OCI-LY7 (cell line): Measurements from ENCODE around the gene FOXE3. TPM values are rescaled to one million over a fixed set of nuclear protein-coding genes. Genes with fewer than 3 reads are reported as not detected.

Source experiments
- Bru-seq: library from RNA; stranded (reverse); fragments of 400-500 nt; gene quantifications from one replicate; lab custom pipeline; 2021; lab: Mats Ljungman, UMichigan
- BruChase-seq, 2 experiments: library from RNA; stranded (reverse); fragments of 400-500 nt; gene quantifications; one replicate each; lab custom pipeline; 2021; lab: Mats Ljungman, UMichigan
- BruUV-seq: library from RNA; stranded (reverse); fragments of 400-500 nt; replicated peaks from 2 replicates; lab custom pipeline; 2021; lab: Mats Ljungman, UMichigan
- CTCF ChIA-PET: fragments of 300-600 bp; sonication (Branson Sonifier 250); formaldehyde crosslinking; loops from one replicate; lab custom pipeline; 2022; ENCODE audit warnings: antibody characterized with exemption; ENCODE audit not compliant: unreplicated experiment; lab: Charles Lee
- POLR2A ChIA-PET: fragments of 300-600 bp; sonication (Branson Sonifier 250); formaldehyde crosslinking; loops from one replicate; lab custom pipeline; 2022; ENCODE audit warnings: antibody characterized with exemption; lab: Charles Lee
- DNase-seq: peaks from one replicate; pipeline ENCODE4 v3.0.0-alpha.2; 2015; ENCODE audit warnings: low spot score
- H2AFZ ChIP-seq: fragments of 200-600 bp; sonication (generic), shearing (Covaris generic); 2 replicates; pipeline ENCODE4 v1.6.1; 2014; ENCODE audit warnings: mild to moderate bottlenecking, antibody characterized with exemption, low read length, moderate library complexity
- H3K27ac ChIP-seq: fragments of 200-600 bp; sonication (generic); 2 replicates; pipeline ENCODE4 v1.5.1; 2014; ENCODE audit warnings: mixed run types, low read depth, mild to moderate bottlenecking, moderate library complexity, low read length, inconsistent platforms; ENCODE audit not compliant: poor library complexity, severe bottlenecking
- H3K36me3 ChIP-seq: fragments of 200-600 bp; sonication (generic); 2 replicates; pipeline ENCODE4 v1.6.1; 2014; ENCODE audit warnings: mild to moderate bottlenecking, antibody characterized with exemption, low read length, moderate library complexity, mixed read lengths; ENCODE audit not compliant: insufficient read depth
- H3K4me1 ChIP-seq: fragments of 200-600 bp; sonication (generic); 2 replicates; pipeline ENCODE4 v1.5.1; 2014; ENCODE audit warnings: mild to moderate bottlenecking, low read length; ENCODE audit not compliant: insufficient read depth, poor library complexity, severe bottlenecking
- H3K4me2 ChIP-seq: fragments of 200-600 bp; sonication (generic); 2 replicates; pipeline ENCODE4 v1.6.1; 2014; ENCODE audit warnings: mild to moderate bottlenecking, low read length
- H3K4me3 ChIP-seq: fragments of 200-600 bp; sonication (generic); 2 replicates; pipeline ENCODE4 v1.5.1; 2014; ENCODE audit warnings: mild to moderate bottlenecking, low read depth, low read length; ENCODE audit not compliant: poor library complexity, severe bottlenecking
- H3K79me2 ChIP-seq: fragments of 200-600 bp; sonication (generic); 2 replicates; pipeline ENCODE4 v1.6.1; 2016; ENCODE audit warnings: low read depth, mild to moderate bottlenecking, low read length, moderate library complexity, mixed read lengths; ENCODE audit not compliant: insufficient read depth
- H3K9me2 ChIP-seq: fragments of 200-600 bp; sonication (generic); 2 replicates; pipeline ENCODE4 v1.6.1; 2016; ENCODE audit warnings: mild to moderate bottlenecking, low read length, mixed read lengths; ENCODE audit not compliant: insufficient read depth
- H3K9me3 ChIP-seq: fragments of 200-600 bp; sonication (generic); 2 replicates; pipeline ENCODE4 v1.6.1; 2014; ENCODE audit warnings: mild to moderate bottlenecking, mixed run types, low read length, mixed read lengths
- H4K20me1 ChIP-seq: fragments of 200-600 bp; sonication (generic); 2 replicates; pipeline ENCODE4 v1.6.1; 2014; ENCODE audit warnings: mild to moderate bottlenecking, antibody characterized with exemption, low read length, moderate library complexity, mixed read lengths; ENCODE audit not compliant: insufficient read depth
- CTCF ChIP-seq: fragments of 200-600 bp; sonication (generic); conservative IDR thresholded peaks from 2 replicates; pipeline ENCODE4 v1.5.1; 2014; ENCODE audit warnings: mild to moderate bottlenecking, antibody characterized with exemption, low read length, moderate library complexity, mixed read lengths
- EZH2phosphoT487 ChIP-seq: fragments of 200-600 bp; sonication (generic); IDR thresholded peaks from 2 replicates; pipeline ENCODE4 v1.6.1; 2018; ENCODE audit warnings: low read depth, borderline replicate concordance, mild to moderate bottlenecking, mixed run types, antibody characterized with exemption, low read length, moderate library complexity, mixed read lengths
- intact Hi-C: fragments of 100-400 bp; cut with micrococcal nuclease; formaldehyde crosslinking; loops from one replicate; pipeline ENCODE4 v1.10.0; 2022; ENCODE audit not compliant: unreplicated experiment
- long read RNA-seq: library from polyadenylated mRNA; stranded (forward); transcript quantifications from one replicate; pipeline ENCODE4 v2.0.0, GENCODE V29; 2022
- total RNA-seq, 2 experiments: library from RNA; depleted of rRNA in 1 of 2; stranded (reverse); fragments of >200 nt in 1 of 2; shearing (Covaris generic) in 1 of 2; gene quantifications; 2 replicates each; pipeline ENCODE4 v1.2.3, GENCODE V29; 2014 to 2022

The FOXE3 gene
- total RNA-seq (2014; rRNA removed; shearing (Covaris generic)) (0.15 TPM in 1 of 2 replicates, not detected in the other), total RNA-seq (2022) (not detected in 2 replicates), Bru-seq, nascent RNA (percentile 19 among the genes with signal in this experiment), BruChase-seq, experiment 1, labeled RNA remaining after a 6-hour chase (not detected), BruChase-seq, experiment 2, labeled RNA remaining after a 2-hour chase (percentile 30 among the genes with signal in this experiment)
- long read RNA-seq: 0 reads

- DNase-seq: no peak
- TF ChIP-seq CTCF: no peak
- no peak for TF ChIP-seq EZH2phosphoT487
- Histone ChIP-seq H3K4me2 (no peak within 1 kb of the TSS), H3K36me3 (no peaks in the 10 kb centered on the region), H3K79me2 (no peaks in the 10 kb centered on the region), H4K20me1 (no peaks in the 10 kb centered on the region), H3K27ac (no peak within 1 kb of the TSS), H2AFZ (no peak within 1 kb of the TSS), H3K9me2 (no peaks in the 10 kb centered on the region), H3K9me3 (no peaks in the 10 kb centered on the region), H3K4me1 (no peaks in the 10 kb centered on the region), H3K4me3 (no peak within 1 kb of the TSS)
- no TSS peak for BruUV-seq
- ChIA-PET CTCF (no interaction called here), POLR2A (no interaction called here)
- intact Hi-C loops: no loop called here
Measured at GRCh38 chr1:47415728-47416318, at the start of gene FOXE3. Gene FOXE3, plus strand, starts transcription at chr1:47416285. Its CDS starts 31 bp downstream, at chr1:47416316.

GRCh38 chr1:47367651-47368050, 48.4 kb upstream of the FOXE3 start:
- no TSS peak for BruUV-seq
- H3K4me3 ChIP-seq: no peak overlapping the region
- peaks cover 5% of the 10 kb centered on the region; the same call in 1 of the 2 replicates for H3K79me2 ChIP-seq
- H3K4me1 ChIP-seq: no peaks in the 10 kb centered on the region
- ChIA-PET POLR2A (interaction anchor here (0.5 kb wide), 1 partner anchor 13 kb away, joined by 5 read pairs; no protein-coding TSS in a partner anchor), CTCF (no interaction called here)
- H3K9me2 ChIP-seq: no peaks in the 10 kb centered on the region
- H3K4me2 ChIP-seq: no peak overlapping the region
- no peak for DNase-seq
- intact Hi-C loops: no loop called here
- no peak overlapping the region for H2AFZ ChIP-seq
- H3K9me3 ChIP-seq: no peaks in the 10 kb centered on the region
- no peaks in the 10 kb centered on the region for H4K20me1 ChIP-seq
- H3K27ac ChIP-seq: no peak overlapping the region
- TF ChIP-seq EZH2phosphoT487: no peak
- no peak for TF ChIP-seq CTCF
- peaks cover 43% of the 10 kb centered on the region for H3K36me3 ChIP-seq

GRCh38 chr1:47371016-47371517, 45.0 kb upstream of the FOXE3 start:
- Histone ChIP-seq H3K36me3 (peaks cover 74% of the 10 kb centered on the region), H3K79me2 (peaks cover 5% of the 10 kb centered on the region; the same call in 1 of the 2 replicates), H3K4me3 (no peak overlapping the region), H3K4me2 (no peak overlapping the region), H3K9me3 (no peaks in the 10 kb centered on the region), H2AFZ (no peak overlapping the region), H3K9me2 (no peaks in the 10 kb centered on the region), H3K27ac (no peak overlapping the region), H4K20me1 (no peaks in the 10 kb centered on the region), H3K4me1 (no peaks in the 10 kb centered on the region)
- BruUV-seq: no TSS peak
- CTCF ChIA-PET: no interaction called here
- no peak for TF ChIP-seq CTCF
- no peak for TF ChIP-seq EZH2phosphoT487
- DNase-seq: no peak
- intact Hi-C loops: no loop called here
- POLR2A ChIA-PET: interaction anchor here (0.7 to 1.7 kb wide), 2 partner anchors 12 to 47 kb away, joined by 3 to 4 read pairs; no protein-coding TSS in a partner anchor
